HG03378 (cell line): Measurements from ENCODE around the gene HARS2.
"Not testable (repeated sequence)": the region's sequence is repeated elsewhere in the genome, so short reads cannot be mapped to it uniquely, and the experiment has no call there.

Experiments
- ATAC-seq: cut with Tn5 transposase; IDR thresholded peaks from one replicate; pipeline ENCODE4 v1.9.1; 2021; ENCODE audit warnings: mild to moderate bottlenecking, moderate library complexity; ENCODE audit not compliant: unreplicated experiment

HARS2 gene

GRCh38 chr5:140696891-140697492 lies 5.7 kb downstream of the HARS2 start:
- no peak for ATAC-seq

- ATAC-seq, result peak; percentile 94
These were observed 9.2 kb downstream of the HARS2 start, which contains the start of gene ZMAT2 for GRCh38 chr5:140700177-140701144. TSS of gene ZMAT2 (plus strand) at chr5:140700447. CDS start at chr5:140700461, 14 bp downstream.

- no peak for ATAC-seq
These were observed 16.6 kb downstream of the HARS2 start for GRCh38 chr5:140707812-140708211.

DNA sequence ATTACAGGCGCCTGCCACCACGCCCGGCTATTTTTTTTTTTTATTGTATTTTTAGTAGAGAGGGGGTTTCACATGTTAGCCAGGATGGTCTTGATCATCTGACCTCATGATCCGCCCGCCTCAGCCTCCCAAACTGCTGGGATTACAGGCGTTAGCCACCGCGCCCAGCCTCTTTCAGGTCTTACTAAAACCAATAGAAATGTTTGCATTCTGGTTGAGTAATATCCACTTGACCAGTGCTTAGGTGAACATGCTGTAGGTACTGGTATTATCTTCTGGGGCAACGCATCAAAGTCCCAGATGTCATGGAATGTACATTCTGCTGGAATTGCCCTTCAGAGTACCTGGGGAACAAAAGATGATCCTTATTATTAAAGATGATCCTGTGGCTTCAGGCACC lies 17.5 kb downstream of the HARS2 start:
- ATAC-seq, result not testable (repeated sequence)

DNA sequence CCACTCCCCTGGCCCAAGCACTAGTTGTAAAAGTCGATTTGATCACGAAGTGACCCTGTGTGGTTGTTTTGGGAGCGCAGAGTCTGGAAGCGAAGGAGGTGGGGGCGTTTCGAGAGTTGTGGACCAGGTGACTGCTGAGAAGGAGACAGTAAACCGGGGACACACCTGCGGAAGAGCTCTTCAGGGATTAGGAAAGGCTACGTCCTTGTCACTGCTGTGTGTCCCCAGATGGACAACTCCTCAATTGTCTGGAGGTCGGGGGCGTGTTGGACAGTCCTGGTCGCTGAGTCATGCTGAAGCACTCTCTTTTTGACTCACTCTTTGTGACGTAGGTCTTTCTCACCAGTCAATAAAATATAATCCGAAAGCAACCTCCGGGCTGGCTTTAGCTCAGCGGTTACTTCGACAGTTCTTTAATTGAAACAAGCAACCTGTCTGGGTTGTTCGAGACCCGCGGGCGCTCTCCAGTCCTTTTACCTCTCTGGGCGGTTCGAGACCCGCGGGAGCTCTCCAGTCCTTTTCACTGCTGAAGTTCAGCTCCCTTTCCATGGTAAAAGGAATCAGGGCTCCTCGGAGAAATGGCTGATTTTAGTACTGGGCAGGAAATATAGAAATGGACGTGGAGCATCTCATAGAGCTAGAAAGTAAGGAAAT lies 19.8 kb downstream of the HARS2 start:
- peak; percentile 87 for ATAC-seq

GRCh38 chr5:140711794-140712193 lies 20.5 kb downstream of the HARS2 start:
- no peak for ATAC-seq

- ATAC-seq, result no peak
These were observed 22.4 kb downstream of the HARS2 start for GRCh38 chr5:140713562-140714094.

DNA sequence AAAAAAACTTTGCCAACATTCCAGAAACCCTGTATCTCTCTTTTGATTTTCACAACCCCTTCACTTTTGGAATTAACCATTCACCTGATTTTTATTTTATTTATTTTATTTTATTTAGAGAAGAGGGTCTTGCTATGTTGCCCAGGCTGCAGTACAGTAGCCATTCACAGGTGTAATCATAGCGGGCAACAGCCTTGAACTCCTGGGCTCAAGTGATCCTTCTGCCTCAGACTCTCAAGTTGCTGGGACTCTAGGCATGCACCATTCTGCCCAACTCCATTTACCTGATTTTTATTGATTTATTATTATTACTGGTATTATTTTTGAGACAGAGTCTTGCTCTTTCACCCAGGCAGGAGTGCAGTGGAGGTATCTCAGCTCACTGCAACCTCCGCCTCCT lies 25.0 kb downstream of the HARS2 start:
- ATAC-seq, result not testable (repeated sequence)

DNA sequence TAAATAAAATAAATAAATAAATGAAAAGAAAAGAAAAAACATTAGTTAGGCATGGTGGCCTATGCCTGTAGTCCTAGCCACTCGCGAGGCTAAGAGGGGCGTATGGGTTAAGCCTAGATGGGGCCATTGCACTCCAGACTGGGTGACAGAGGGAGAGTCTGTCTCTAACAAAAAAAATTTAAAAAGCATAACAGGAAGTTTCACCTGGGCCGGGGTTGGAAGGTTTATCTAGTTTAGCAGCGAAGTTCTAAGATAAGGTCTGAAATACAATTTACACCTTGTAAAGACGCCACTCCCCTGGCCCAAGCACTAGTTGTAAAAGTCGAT lies 27.0 kb downstream of the HARS2 start:
- no peak for ATAC-seq

DNA sequence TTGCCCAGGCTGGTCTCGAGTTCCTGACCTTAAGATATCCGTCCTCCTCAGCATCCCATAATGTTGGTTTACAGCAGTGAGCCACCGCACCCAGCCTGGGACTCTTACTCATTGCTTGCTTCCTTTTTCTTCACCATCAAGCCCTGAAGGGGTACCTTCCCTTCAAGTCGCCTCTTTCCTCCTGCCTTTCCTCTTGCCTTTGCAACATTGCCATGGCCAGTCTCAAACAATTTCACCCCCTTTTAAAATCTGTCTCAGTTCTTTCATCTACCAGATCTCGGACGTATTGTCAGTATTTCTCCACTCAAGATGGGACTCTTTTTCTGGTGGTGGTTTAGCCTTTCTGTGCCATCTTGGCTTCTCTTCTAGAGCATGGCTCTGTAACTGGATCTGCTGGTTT lies 29.5 kb downstream of the HARS2 start:
- ATAC-seq, result not testable (repeated sequence)

GRCh38 chr5:140721395-140721794 lies 30.1 kb downstream of the HARS2 start:
- ATAC-seq, result not testable (repeated sequence)

DNA sequence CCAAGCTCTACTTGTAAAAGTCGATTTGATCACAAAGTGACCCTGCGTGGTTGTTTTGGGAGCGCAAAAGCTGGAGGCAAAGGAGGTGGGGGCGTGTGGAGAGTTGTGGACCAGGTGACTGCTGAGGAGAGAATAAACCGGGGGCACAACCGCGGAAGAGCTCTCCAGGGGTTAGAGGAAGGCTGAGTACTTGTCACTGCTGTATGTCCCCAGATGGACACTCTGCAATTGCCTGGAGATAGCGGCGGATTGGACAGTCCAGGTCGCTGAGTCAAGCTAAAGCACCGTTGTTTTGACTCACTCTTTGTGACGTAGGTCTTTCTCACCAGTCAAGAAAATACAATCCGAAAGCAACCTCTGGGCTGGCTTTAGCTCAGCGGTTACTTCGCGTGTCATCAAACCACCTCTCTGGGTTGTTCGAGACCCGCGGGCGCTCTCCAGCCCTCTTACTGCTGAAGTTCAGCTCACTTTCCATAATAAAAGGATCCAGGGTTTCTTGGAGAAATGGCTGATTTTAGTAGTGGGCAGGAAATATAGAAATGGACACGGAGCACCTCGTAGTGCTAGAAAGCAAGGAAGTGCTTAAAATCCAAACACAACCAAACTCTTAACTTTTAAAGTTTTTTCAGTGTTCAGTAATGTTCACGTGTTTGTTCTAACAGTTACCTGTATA lies 34.7 kb downstream of the HARS2 start:
- peak; percentile 94 for ATAC-seq

GRCh38 chr5:140733098-140733497 lies 41.8 kb downstream of the HARS2 start:
- ATAC-seq, result no peak

GRCh38 chr5:140734354-140734753 lies 43.1 kb downstream of the HARS2 start:
- ATAC-seq, result no peak

- ATAC-seq, result no peak
These were observed 46.2 kb downstream of the HARS2 start for GRCh38 chr5:140737486-140737885.

GRCh38 chr5:140741967-140742366 lies 50.7 kb downstream of the HARS2 start:
- no peak for ATAC-seq
